HCT116 (cell line): ENCODE data around the gene CYSTM1. TPM values are rescaled to one million over a fixed set of nuclear protein-coding genes. Genes with fewer than 3 reads are reported as not detected.

Experiments
- ATAC-seq: fragments of 200-7000 bp; cut with Tn5 transposase; 2 replicates; pipeline ENCODE4 v1.9.1; 2020; ENCODE audit warnings: mild to moderate bottlenecking, moderate library complexity
- BruUV-seq: library from RNA; stranded (reverse); fragments of 400-500 nt; replicated peaks from 2 replicates; lab custom pipeline; 2021; lab: Mats Ljungman, UMichigan
- CTCF ChIA-PET: fragments of 300-600 bp; sonication (Branson Sonifier 250); formaldehyde crosslinking; loops from one replicate; lab custom pipeline; 2021; ENCODE audit warnings: antibody characterized with exemption; lab: Charles Lee
- POLR2A ChIA-PET: fragments of 300-600, 350-600 bp; sonication (Branson Sonifier 250); formaldehyde crosslinking; loops from one replicate; lab custom pipeline; 2021; ENCODE audit warnings: antibody characterized with exemption; lab: Charles Lee
- RAD21 ChIA-PET, 2 experiments: fragments of 300-600 bp; sonication (Branson Sonifier 250); formaldehyde crosslinking; loops; one replicate each; lab custom pipeline; 2023; ENCODE audit warnings: low total read pairs in 2 of 2; ENCODE audit not compliant: uncharacterized antibody in 2 of 2, unreplicated experiment in 2 of 2, low non-redundant PET in 1 of 2; lab: Charles Lee
- DNase-seq: peaks from one replicate; pipeline ENCODE4 v3.0.0-alpha.2; 2010; ENCODE audit warnings: low read depth, low spot score
- H2AFZ ChIP-seq: fragments of 200-600 bp; shearing (Covaris generic), sonication (generic); 2 replicates; pipeline ENCODE4 v1.6.1; 2017; ENCODE audit warnings: low read depth, mixed run types, mixed read lengths, antibody characterized with exemption, low read length; ENCODE audit not compliant: poor library complexity, severe bottlenecking
- H3K27ac ChIP-seq: 2 replicates; pipeline ENCODE4 v1.5.1; 2012; ENCODE audit warnings: low read depth, low read length
- H3K27me3 ChIP-seq: fragments of 200-600 bp; sonication (generic); 2 replicates; pipeline ENCODE4 v1.6.1; 2016; ENCODE audit warnings: mixed run types, low read length, mixed read lengths; ENCODE audit not compliant: insufficient read depth
- H3K36me3 ChIP-seq, 2 experiments: fragments of 200-500 bp in 1 of 2; fragments of 200-600 bp in 1 of 2; sonication (Bioruptor generic) in 1 of 2; sonication (generic) in 1 of 2; 2 replicates each; pipeline versions ENCODE4 v1.5.1 to v1.6.1; 2014 to 2016; ENCODE audit warnings: low read length in 2 of 2, inconsistent platforms in 1 of 2, mixed read lengths in 1 of 2, mixed run types in 1 of 2; ENCODE audit not compliant: insufficient read depth in 2 of 2, control insufficient read depth in 1 of 2
- H3K4me1 ChIP-seq, 2 experiments: fragments of 200-600 bp in 1 of 2; sonication (generic) in 1 of 2; 2 replicates each; pipeline versions ENCODE4 v1.5.1 to v1.6.1; 2012 to 2017; ENCODE audit warnings: low read length in 2 of 2, inconsistent platforms in 1 of 2, mild to moderate bottlenecking in 1 of 2, mixed read lengths in 1 of 2, mixed run types in 1 of 2, moderate library complexity in 1 of 2; ENCODE audit not compliant: insufficient read depth in 2 of 2, control insufficient read depth in 1 of 2
- H3K4me2 ChIP-seq: fragments of 200-600 bp; sonication (generic); 2 replicates; pipeline ENCODE4 v1.6.1; 2017; ENCODE audit warnings: mixed run types, low read length, mixed read lengths
- H3K4me3 ChIP-seq, 2 experiments: fragments of 200-600 bp in 1 of 2; sonication (generic) in 1 of 2; replicated peaks in 1 of 2; 2 replicates each; pipeline ENCODE4 v1.5.1; 2011 to 2016; ENCODE audit warnings: low read length in 2 of 2, control low read depth in 1 of 2, low read depth in 1 of 2, mild to moderate bottlenecking in 1 of 2, mixed read lengths in 1 of 2, mixed run types in 1 of 2
- H3K79me2 ChIP-seq: fragments of 200-600 bp; sonication (generic); 2 replicates; pipeline ENCODE4 v1.6.1; 2017; ENCODE audit warnings: mild to moderate bottlenecking, mixed run types, low read length, moderate library complexity, mixed read lengths; ENCODE audit not compliant: insufficient read depth
- H3K9ac ChIP-seq: fragments of 200-600 bp; sonication (generic); 2 replicates; pipeline ENCODE4 v1.6.1; 2016; ENCODE audit warnings: low read length, mixed read lengths
- H3K9me2 ChIP-seq: fragments of 200-600 bp; sonication (generic), shearing (Covaris generic); 2 replicates; pipeline ENCODE4 v1.6.1; 2017; ENCODE audit warnings: mixed run types, mild to moderate bottlenecking, moderate library complexity; ENCODE audit not compliant: insufficient read depth
- H3K9me3 ChIP-seq, 2 experiments: fragments of 200-500 bp in 1 of 2; fragments of 200-600 bp in 1 of 2; sonication (Bioruptor generic) in 1 of 2; sonication (generic) in 1 of 2; 2 replicates each; pipeline ENCODE4 v1.6.1; 2014 to 2017; ENCODE audit warnings: low read length in 2 of 2, mixed read lengths in 2 of 2, inconsistent platforms in 1 of 2, low read depth in 1 of 2, mild to moderate bottlenecking in 1 of 2, mixed run types in 1 of 2, moderate library complexity in 1 of 2; ENCODE audit not compliant: control insufficient read depth in 1 of 2, insufficient read depth in 1 of 2
- H4K20me1 ChIP-seq: fragments of 200-600 bp; sonication (generic), shearing (Covaris generic); 2 replicates; pipeline ENCODE4 v1.6.1; 2017; ENCODE audit warnings: mixed run types, mild to moderate bottlenecking, moderate library complexity; ENCODE audit not compliant: insufficient read depth
- CBX3 ChIP-seq: IDR thresholded peaks from 2 replicates; pipeline ENCODE4 v1.6.1; 2012; ENCODE audit warnings: low read depth
- EGR1 ChIP-seq: IDR thresholded peaks from 2 replicates; pipeline ENCODE4 v1.6.1; 2012; ENCODE audit warnings: low read depth
- ELF1 ChIP-seq: IDR thresholded peaks from 2 replicates; pipeline ENCODE4 v1.6.1; 2012; ENCODE audit warnings: low read depth, borderline replicate concordance
- EZH2 ChIP-seq: fragments of 200-600 bp; sonication (generic); IDR thresholded peaks from 2 replicates; pipeline ENCODE4 v1.6.1; 2017; ENCODE audit warnings: antibody characterized with exemption, mixed run types
- EZH2phosphoT487 ChIP-seq: fragments of 200-600 bp; IDR thresholded peaks from 2 replicates; pipeline ENCODE4 v1.6.1; 2018; ENCODE audit warnings: antibody characterized with exemption, borderline replicate concordance
- JUND ChIP-seq: IDR thresholded peaks from 2 replicates; pipeline ENCODE4 v1.6.1; 2012
- POLR2A ChIP-seq: IDR thresholded peaks from 2 replicates; pipeline ENCODE4 v1.7.0; 2011; ENCODE audit warnings: borderline replicate concordance; ENCODE audit not compliant: insufficient read depth, insufficient read length; ENCODE audit errors: extremely low read depth
- RAD21 ChIP-seq: IDR thresholded peaks from 2 replicates; pipeline ENCODE4 v1.6.1; 2012; ENCODE audit warnings: low read depth, mild to moderate bottlenecking
- SIN3A ChIP-seq: IDR thresholded peaks from 2 replicates; pipeline ENCODE4 v1.6.1; 2012; ENCODE audit warnings: low read depth
- SP1 ChIP-seq: IDR thresholded peaks from 2 replicates; pipeline ENCODE4 v1.6.1; 2012; ENCODE audit warnings: low read depth
- TCF7L2 ChIP-seq: IDR thresholded peaks from 2 replicates; pipeline ENCODE4 v1.7.0; 2011; ENCODE audit warnings: borderline replicate concordance, inconsistent platforms; ENCODE audit not compliant: insufficient read depth, insufficient read length; ENCODE audit errors: extremely low read depth
- YY1 ChIP-seq: IDR thresholded peaks from 2 replicates; pipeline ENCODE4 v1.6.1; 2011; ENCODE audit warnings: low read length, low read depth, moderate library complexity, mild to moderate bottlenecking; ENCODE audit not compliant: insufficient replicate concordance; ENCODE audit errors: extremely low read depth
- ZFX ChIP-seq: fragments of 450-650 bp; IDR thresholded peaks from 2 replicates; pipeline ENCODE4 v1.6.1; 2017
- ZNF274 ChIP-seq: fragments of 200-500 bp; sonication (Bioruptor generic); IDR thresholded peaks from 2 replicates; pipeline ENCODE4 v1.6.1; 2014; ENCODE audit warnings: mild to moderate bottlenecking, low read depth, low read length, inconsistent platforms
- intact Hi-C: fragments of 100-400 bp; cut with micrococcal nuclease; formaldehyde crosslinking; loops from 2 replicates; pipeline ENCODE4 v1.10.0; 2022
- total RNA-seq: library from RNA; stranded (reverse); gene quantifications from one replicate; pipeline ENCODE4 v1.2.1, GENCODE V29; 2021; ENCODE audit not compliant: unreplicated experiment
- TF ChIP-seq, protein P1 (sequence below): IDR thresholded peaks from 2 replicates; pipeline ENCODE4 v1.6.1; 2012
- TF ChIP-seq, protein P2 (sequence below), 3 experiments: fragments of 200-600 bp in 1 of 3; sonication (generic) in 1 of 3; IDR thresholded peaks in 2 of 3; conservative IDR thresholded peaks in 1 of 3; 2 replicates each; pipeline ENCODE4 v1.5.1; 2012 to 2017; ENCODE audit warnings: low read depth in 2 of 3, low read length in 2 of 3, antibody characterized with exemption in 1 of 3, borderline replicate concordance in 1 of 3, control low read depth in 1 of 3, mild to moderate bottlenecking in 1 of 3, mixed read lengths in 1 of 3, mixed run types in 1 of 3, moderate library complexity in 1 of 3; ENCODE audit not compliant: insufficient read depth in 1 of 3

The CYSTM1 gene
- total RNA-seq, 1 experiment from 2014 or later = 56.0 TPM

GRCh38 chr5:140245341-140245740 is 70.4 kb downstream of the CYSTM1 start:
- Histone ChIP-seq H3K36me3 (peaks cover 2 to 7% of the 10 kb centered on the region in 2 experiments; a peak in 1 of 4 replicates), H3K9me2 (no peaks in the 10 kb centered on the region), H3K27me3 (no peaks in the 10 kb centered on the region), H3K4me2 (no peak overlapping the region), H3K9me3 (no peaks in the 10 kb centered on the region), H3K79me2 (peaks cover 15% of the 10 kb centered on the region), H3K27ac (no peak overlapping the region), H4K20me1 (no peaks in the 10 kb centered on the region), H3K9ac (no peak overlapping the region), H2AFZ (no peak overlapping the region), H3K4me3 (no peak overlapping the region), H3K4me1 (peaks cover 20 to 29% of the 10 kb centered on the region in 2 experiments)
- ChIA-PET POLR2A (interaction anchor here (7.0 kb wide), 1 partner anchor 100 kb away, joined by 57 read pairs; the partner anchor contains the start of gene HBEGF), CTCF (interaction anchor here (0.7 to 8.0 kb wide), 10 partner anchors 12 to 474 kb away, joined by 4 to 186 read pairs (median 14); partner anchors contain the start of genes HBEGF and SLC4A9), RAD21 (interaction anchor here (0.7 to 1.9 kb wide), 4 partner anchors 100 to 113 kb away, joined by 4 to 20 read pairs (median 14); partner anchors contain the start of gene HBEGF (in 1 of the 2))
- no peak for ATAC-seq
- TSS peak; percentile 61 for BruUV-seq
- TF ChIP-seq, protein P1, sequence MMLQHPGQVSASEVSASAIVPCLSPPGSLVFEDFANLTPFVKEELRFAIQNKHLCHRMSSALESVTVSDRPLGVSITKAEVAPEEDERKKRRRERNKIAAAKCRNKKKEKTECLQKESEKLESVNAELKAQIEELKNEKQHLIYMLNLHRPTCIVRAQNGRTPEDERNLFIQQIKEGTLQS = no peak
- TF ChIP-seq ZFX (no peak), SP1 (no peak), POLR2A (no peak), EZH2 (no peak), JUND (no peak), TCF7L2 (no peak), ZNF274 (no peak), SIN3A (no peak), EGR1 (no peak), YY1 (no peak), CBX3 (no peak), EZH2phosphoT487 (no peak), ELF1 (no peak), RAD21 (no peak)
- TF ChIP-seq, protein P2, sequence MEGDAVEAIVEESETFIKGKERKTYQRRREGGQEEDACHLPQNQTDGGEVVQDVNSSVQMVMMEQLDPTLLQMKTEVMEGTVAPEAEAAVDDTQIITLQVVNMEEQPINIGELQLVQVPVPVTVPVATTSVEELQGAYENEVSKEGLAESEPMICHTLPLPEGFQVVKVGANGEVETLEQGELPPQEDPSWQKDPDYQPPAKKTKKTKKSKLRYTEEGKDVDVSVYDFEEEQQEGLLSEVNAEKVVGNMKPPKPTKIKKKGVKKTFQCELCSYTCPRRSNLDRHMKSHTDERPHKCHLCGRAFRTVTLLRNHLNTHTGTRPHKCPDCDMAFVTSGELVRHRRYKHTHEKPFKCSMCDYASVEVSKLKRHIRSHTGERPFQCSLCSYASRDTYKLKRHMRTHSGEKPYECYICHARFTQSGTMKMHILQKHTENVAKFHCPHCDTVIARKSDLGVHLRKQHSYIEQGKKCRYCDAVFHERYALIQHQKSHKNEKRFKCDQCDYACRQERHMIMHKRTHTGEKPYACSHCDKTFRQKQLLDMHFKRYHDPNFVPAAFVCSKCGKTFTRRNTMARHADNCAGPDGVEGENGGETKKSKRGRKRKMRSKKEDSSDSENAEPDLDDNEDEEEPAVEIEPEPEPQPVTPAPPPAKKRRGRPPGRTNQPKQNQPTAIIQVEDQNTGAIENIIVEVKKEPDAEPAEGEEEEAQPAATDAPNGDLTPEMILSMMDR (IDR thresholded peaks at IDR 0.05 in 2 of 3, conservative IDR thresholded peaks at IDR 0.05 in 1 of 3; ENCODE audit: borderline replicate concordance in 1 of 3, insufficient read depth in 1 of 3, low read depth in 2 of 3, low read length in 2 of 3) = no peak
- no peak for DNase-seq
- intact Hi-C loops = no loop called here
